ENCODE results near the gene AREG. TPM values are rescaled to one million over a fixed set of nuclear protein-coding genes. Genes with fewer than 3 reads are reported as not detected.

The AREG gene
- total RNA-seq, 1 donor from 2014 or later: 28.7 TPM

Other genes starting within 250 kb of the AREG start
- gene EPGN, start 136.7 kb upstream of the AREG start, total RNA-seq: 29.6 TPM
- 23.4 TPM for gene EREG, start 80.0 kb upstream of the AREG start, total RNA-seq

All from skin of body (tissue), 1 donor.